C4-2B (cell line): ENCODE data around the gene TEAD4.

Experiments used
- H3K27ac ChIP-seq: fragments of 450-650 bp; 2 replicates; pipeline ENCODE4 v1.5.1; 2017
- CTCF ChIP-seq: fragments of 450-650 bp; conservative IDR thresholded peaks from 2 replicates; pipeline ENCODE4 v1.5.1; 2017; ENCODE audit warnings: mild to moderate bottlenecking
- ZFX ChIP-seq: fragments of 450-650 bp; IDR thresholded peaks from 2 replicates; pipeline ENCODE4 v1.6.1; 2017

TEAD4 gene

DNA sequence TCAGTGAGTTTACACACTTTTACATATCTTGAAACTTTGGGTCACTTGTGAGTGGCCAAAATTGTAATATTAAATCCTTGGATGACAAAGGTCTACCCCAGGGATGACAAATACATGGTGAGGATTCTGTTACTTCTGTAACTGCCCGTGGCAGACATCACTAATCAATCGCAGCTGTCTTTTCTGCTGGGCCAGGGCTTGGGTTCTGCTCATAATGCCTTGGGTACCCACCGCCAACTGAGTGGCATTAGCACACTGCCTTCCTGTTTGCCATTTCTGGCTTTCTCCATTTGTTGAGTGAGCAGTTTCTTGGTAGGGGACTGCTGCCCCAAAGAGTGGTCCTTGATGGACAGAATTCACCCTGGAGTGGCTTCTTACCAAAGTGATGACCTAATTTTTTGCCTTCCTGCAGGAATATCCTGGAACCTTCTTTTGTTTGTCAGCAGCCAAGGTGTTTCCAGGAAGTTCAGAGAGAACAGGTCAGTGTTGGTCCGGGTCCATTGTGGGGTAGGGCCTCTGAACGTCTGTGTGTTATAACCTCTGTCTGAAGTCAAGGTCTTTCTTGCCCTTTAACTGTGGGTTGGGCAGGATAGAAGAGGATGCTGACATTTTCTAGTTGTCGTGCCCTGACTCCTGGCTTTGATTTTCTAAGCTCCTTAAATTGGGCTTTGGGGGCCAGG is 124.2 kb downstream of the TEAD4 start:
- H3K27ac ChIP-seq, result peak overlapping the region; percentile 6; the same call in 1 of the 2 replicates
- TF ChIP-seq ZFX (no peak), CTCF (no peak)

DNA sequence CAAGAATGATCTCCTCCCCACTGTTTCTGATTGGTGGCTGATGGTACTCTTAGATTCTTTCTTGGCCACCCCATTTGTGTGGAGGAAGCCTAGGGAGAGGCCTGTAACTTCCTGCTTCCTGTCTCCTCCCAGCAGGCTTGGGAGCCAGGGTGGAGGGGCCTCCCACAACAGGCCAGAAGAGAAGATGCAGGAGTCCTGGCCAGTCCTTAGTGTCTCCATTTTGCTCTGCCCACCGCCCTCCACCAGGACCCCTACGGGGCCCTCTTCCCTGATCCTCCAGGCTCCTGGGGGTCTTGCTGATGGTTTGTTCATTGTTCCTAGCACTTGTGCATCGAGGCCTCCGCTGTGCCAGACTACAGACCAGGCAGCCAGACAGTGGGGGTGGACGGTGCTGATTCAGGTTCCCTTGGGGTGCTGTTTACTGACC is 124.7 kb downstream of the TEAD4 start:
- H3K27ac ChIP-seq, result peak overlapping the region; percentile 6; the same call in 1 of the 2 replicates
- TF ChIP-seq CTCF (no peak), ZFX (no peak)

GRCh38 chr12:3084742-3085141 is 125.5 kb downstream of the TEAD4 start:
- TF ChIP-seq CTCF (no peak), ZFX (no peak)
- H3K27ac ChIP-seq, result no peak overlapping the region

GRCh38 chr12:3085341-3086139 is 126.3 kb downstream of the TEAD4 start:
- TF ChIP-seq ZFX, result no peak
- no peak for TF ChIP-seq CTCF

DNA sequence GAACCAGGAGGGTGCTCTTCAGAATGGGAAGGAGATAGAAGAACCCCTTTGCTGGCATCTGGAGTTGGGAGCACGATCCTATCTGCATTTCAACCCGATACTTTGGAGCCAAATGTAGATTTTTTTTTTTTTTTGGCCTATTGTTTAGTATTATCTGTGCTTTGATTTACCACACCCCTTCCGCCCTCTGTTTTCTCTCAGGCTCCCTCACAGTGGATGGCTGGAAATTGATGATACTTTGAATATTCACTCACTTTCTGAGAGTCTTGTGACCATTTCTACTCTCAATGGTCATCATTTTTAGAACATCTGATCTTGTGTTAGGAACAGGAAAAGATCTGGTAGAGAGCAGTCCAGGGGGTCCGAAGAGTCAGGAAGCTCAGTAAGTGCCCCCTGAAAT is 127.0 kb downstream of the TEAD4 start:
- H3K27ac ChIP-seq, result no peak overlapping the region
- TF ChIP-seq CTCF (no peak), ZFX (no peak)

More at GRCh38 chr12:3085341-3086139, 126.3 kb downstream of the TEAD4 start:
- H3K27ac ChIP-seq, result no peak overlapping the region

- H3K27ac ChIP-seq, result no peak overlapping the region
- TF ChIP-seq ZFX, result no peak
- no peak for TF ChIP-seq CTCF
Measured at GRCh38 chr12:3086729-3087323, 127.6 kb downstream of the TEAD4 start.
